IMR-90 (cell line): ENCODE measurements around the gene SMIM44. TPM values are rescaled to one million over a fixed set of nuclear protein-coding genes. Genes with fewer than 3 reads are reported as not detected.

Experiments
- ATAC-seq: fragments of 200-7000 bp; cut with Tn5 transposase; 2 replicates; pipeline ENCODE4 v1.9.1; 2020; ENCODE audit warnings: low read depth, mild to moderate bottlenecking, moderate library complexity
- BruUV-seq: library from RNA; stranded (reverse); fragments of 400-500 nt; replicated peaks from 2 replicates; lab custom pipeline; 2021; lab: Mats Ljungman, UMichigan
- CTCF ChIA-PET: fragments of 300-600 bp; formaldehyde crosslinking; extraction: SDS; loops from one replicate; lab custom pipeline; 2021; ENCODE audit warnings: antibody characterized with exemption; lab: Yijun Ruan, JAX
- POLR2A ChIA-PET: fragments of 300-600 bp; sonication (Branson Sonifier 250); formaldehyde crosslinking; loops from one replicate; lab custom pipeline; 2022; ENCODE audit warnings: antibody characterized with exemption; ENCODE audit not compliant: unreplicated experiment; lab: Charles Lee
- DNase-seq: peaks from one replicate; pipeline ENCODE4 v3.0.0; 2013
- H2AFZ ChIP-seq: replicated peaks from 2 replicates; pipeline ENCODE3; 2013; ENCODE audit warnings: low read length, mild to moderate bottlenecking; ENCODE audit not compliant: poor library complexity
- H2AK5ac ChIP-seq: 2 replicates; pipeline ENCODE4 v1.6.1; 2013; ENCODE audit warnings: low read depth, low read length, inconsistent platforms
- H2AK9ac ChIP-seq: replicated peaks from 2 replicates; pipeline ENCODE3; 2013; ENCODE audit warnings: mild to moderate bottlenecking, low read depth, low read length, moderate library complexity; ENCODE audit not compliant: poor library complexity
- H2BK120ac ChIP-seq: 2 replicates; pipeline ENCODE4 v1.6.1; 2013; ENCODE audit warnings: low read depth, low read length, inconsistent platforms
- H2BK15ac ChIP-seq: 3 replicates; pipeline ENCODE4 v1.6.1; 2013; ENCODE audit warnings: low read depth, low read length, inconsistent platforms
- H2BK20ac ChIP-seq: 2 replicates; pipeline ENCODE4 v1.6.1; 2013; ENCODE audit warnings: low read depth, mild to moderate bottlenecking, inconsistent platforms, low read length, moderate library complexity
- H2BK5ac ChIP-seq: 2 replicates; pipeline ENCODE4 v1.6.1; 2013; ENCODE audit warnings: mild to moderate bottlenecking, low read depth, low read length, inconsistent platforms; ENCODE audit not compliant: poor library complexity, severe bottlenecking
- H3K14ac ChIP-seq: replicated peaks from 2 replicates; pipeline ENCODE4 v1.6.1; 2013; ENCODE audit warnings: low read depth, low read length, inconsistent platforms
- H3K18ac ChIP-seq: 2 replicates; pipeline ENCODE4 v1.6.1; 2013; ENCODE audit warnings: low read depth, low read length, control low read depth
- H3K23ac ChIP-seq: 2 replicates; pipeline ENCODE4 v1.6.1; 2013; ENCODE audit warnings: low read depth, low read length, inconsistent platforms
- H3K27ac ChIP-seq: 2 replicates; pipeline ENCODE4 v1.5.1; 2013; ENCODE audit warnings: mild to moderate bottlenecking, control low read depth, low read length; ENCODE audit not compliant: insufficient read depth
- H3K27me3 ChIP-seq: 2 replicates; pipeline ENCODE4 v1.6.1; 2013; ENCODE audit warnings: low read length; ENCODE audit not compliant: control insufficient read depth, insufficient read depth
- H3K36me3 ChIP-seq: 2 replicates; pipeline ENCODE4 v1.6.1; 2013; ENCODE audit warnings: low read length, mixed read lengths; ENCODE audit not compliant: control insufficient read depth, insufficient read depth
- H3K4ac ChIP-seq: 2 replicates; pipeline ENCODE4 v1.6.1; 2013; ENCODE audit warnings: low read depth, low read length, inconsistent platforms
- H3K4me1 ChIP-seq: 2 replicates; pipeline ENCODE4 v1.6.1; 2013; ENCODE audit warnings: low read length, mixed read lengths; ENCODE audit not compliant: control insufficient read depth, insufficient read depth
- H3K4me2 ChIP-seq: 2 replicates; pipeline ENCODE4 v1.6.1; 2013; ENCODE audit warnings: low read depth, mild to moderate bottlenecking, control low read depth, low read length, moderate library complexity
- H3K4me3 ChIP-seq: 2 replicates; pipeline ENCODE4 v1.5.1; 2013; ENCODE audit warnings: low read depth, mild to moderate bottlenecking, control low read depth, low read length, moderate library complexity; ENCODE audit not compliant: insufficient read depth
- H3K56ac ChIP-seq: 2 replicates; pipeline ENCODE4 v1.6.1; 2013; ENCODE audit warnings: low read length, inconsistent platforms; ENCODE audit not compliant: insufficient read depth; ENCODE audit errors: extremely low read depth
- H3K79me1 ChIP-seq, 2 experiments: 2 replicates each; pipeline ENCODE4 v1.6.1; 2013; ENCODE audit warnings: low read length in 2 of 2, inconsistent platforms in 1 of 2, low read depth in 1 of 2
- H3K9ac ChIP-seq: 2 replicates; pipeline ENCODE4 v1.6.1; 2013; ENCODE audit warnings: low read depth, low read length, control low read depth
- H3K9me1 ChIP-seq: 2 replicates; pipeline ENCODE4 v1.6.1; 2013; ENCODE audit warnings: low read length, inconsistent platforms; ENCODE audit not compliant: insufficient read depth
- H3K9me3 ChIP-seq: 2 replicates; pipeline ENCODE4 v1.6.1; 2013; ENCODE audit warnings: low read length; ENCODE audit not compliant: control insufficient read depth, insufficient read depth
- H4K20me1 ChIP-seq: 2 replicates; pipeline ENCODE4 v1.6.1; 2013; ENCODE audit warnings: low read length, inconsistent platforms; ENCODE audit not compliant: insufficient read depth
- H4K5ac ChIP-seq: 2 replicates; pipeline ENCODE4 v1.6.1; 2013; ENCODE audit warnings: mild to moderate bottlenecking, low read depth, low read length, control low read depth
- H4K8ac ChIP-seq, 2 experiments: 2 replicates each; pipeline ENCODE4 v1.6.1; 2013; ENCODE audit warnings: low read depth in 2 of 2, low read length in 2 of 2, control low read depth in 1 of 2, inconsistent platforms in 1 of 2
- H4K91ac ChIP-seq: 2 replicates; pipeline ENCODE4 v1.6.1; 2013; ENCODE audit warnings: low read depth, low read length, inconsistent platforms; ENCODE audit not compliant: insufficient read depth
- CEBPB ChIP-seq: IDR thresholded peaks from 2 replicates; pipeline ENCODE4 v1.6.1; 2012; ENCODE audit warnings: low read depth, low read length, improper control_type of control experiment
- CHD1 ChIP-seq: IDR thresholded peaks from 2 replicates; pipeline ENCODE4 v1.6.1; 2012; ENCODE audit warnings: low read depth, low read length, improper control_type of control experiment
- FOS ChIP-seq: fragments of 150-350 bp; IDR thresholded peaks from 2 replicates; pipeline ENCODE4 v1.6.1; 2016; ENCODE audit warnings: low read depth, low read length
- MAZ ChIP-seq: IDR thresholded peaks from 2 replicates; pipeline ENCODE4 v1.6.1; 2012; ENCODE audit warnings: low read depth, mild to moderate bottlenecking, low read length, improper control_type of control experiment, moderate library complexity, borderline replicate concordance
- RAD21 ChIP-seq: IDR thresholded peaks from 2 replicates; pipeline ENCODE4 v1.6.1; 2012; ENCODE audit warnings: low read length, improper control_type of control experiment
- RFX5 ChIP-seq: IDR thresholded peaks from 2 replicates; pipeline ENCODE4 v1.8.0; 2012; ENCODE audit warnings: low read depth, mild to moderate bottlenecking, low read length, moderate library complexity
- WGBS, 2 experiments: methylation state at CpG; one replicate each; pipeline versions ENCODE4 v1.1.5 to v1.1.7; 2013; ENCODE audit warnings: missing lambda C conversion rate in 2 of 2; ENCODE audit not compliant: insufficient read length in 1 of 2; ENCODE audit errors: extremely low coverage in 2 of 2; 5-methylcytosine and 5-hydroxymethylcytosine counted together
- dilution Hi-C: fragments of 300-500 bp; cut with HindIII; formaldehyde crosslinking; loops from one replicate; pipeline ENCODE4 v1.14.3; 2018; ENCODE audit warnings: low sequenced_read_pairs; ENCODE audit not compliant: unreplicated experiment
- in situ Hi-C: fragments of 300-500 bp; cut with MboI; formaldehyde crosslinking; loops from 3 replicates; pipeline ENCODE4 v1.14.3; 2019; ENCODE audit warnings: low sequenced_read_pairs, inconsistent platforms, mixed read lengths
- intact Hi-C: fragments of 100-400 bp; cut with micrococcal nuclease; formaldehyde crosslinking; loops from 2 replicates; pipeline ENCODE4 v1.10.0; 2022
- polyA plus RNA-seq, 3 experiments: library from polyadenylated mRNA; depleted of rRNA; stranded (reverse); fragments of >200 nt; gene quantifications; 2 replicates each; pipeline ENCODE4 v1.2.3, GENCODE V29; 2012; ENCODE audit warnings: low replicate concordance in 1 of 3
- total RNA-seq: library from RNA; depleted of rRNA; stranded (reverse); fragments of >200 nt; gene quantifications from 2 replicates; pipeline ENCODE4 v1.2.3, GENCODE V29; 2012
- TF ChIP-seq, protein P1 (sequence below): fragments of 150-350 bp; IDR thresholded peaks from 2 replicates; pipeline ENCODE4 v1.6.1; 2017; ENCODE audit warnings: mild to moderate bottlenecking, antibody characterized with exemption, low read length, low read depth

SMIM44 gene
- total and polyA plus RNA-seq, 2 of the 4 experiments (the other 2 are of a cell fraction), result not detected

DNA sequence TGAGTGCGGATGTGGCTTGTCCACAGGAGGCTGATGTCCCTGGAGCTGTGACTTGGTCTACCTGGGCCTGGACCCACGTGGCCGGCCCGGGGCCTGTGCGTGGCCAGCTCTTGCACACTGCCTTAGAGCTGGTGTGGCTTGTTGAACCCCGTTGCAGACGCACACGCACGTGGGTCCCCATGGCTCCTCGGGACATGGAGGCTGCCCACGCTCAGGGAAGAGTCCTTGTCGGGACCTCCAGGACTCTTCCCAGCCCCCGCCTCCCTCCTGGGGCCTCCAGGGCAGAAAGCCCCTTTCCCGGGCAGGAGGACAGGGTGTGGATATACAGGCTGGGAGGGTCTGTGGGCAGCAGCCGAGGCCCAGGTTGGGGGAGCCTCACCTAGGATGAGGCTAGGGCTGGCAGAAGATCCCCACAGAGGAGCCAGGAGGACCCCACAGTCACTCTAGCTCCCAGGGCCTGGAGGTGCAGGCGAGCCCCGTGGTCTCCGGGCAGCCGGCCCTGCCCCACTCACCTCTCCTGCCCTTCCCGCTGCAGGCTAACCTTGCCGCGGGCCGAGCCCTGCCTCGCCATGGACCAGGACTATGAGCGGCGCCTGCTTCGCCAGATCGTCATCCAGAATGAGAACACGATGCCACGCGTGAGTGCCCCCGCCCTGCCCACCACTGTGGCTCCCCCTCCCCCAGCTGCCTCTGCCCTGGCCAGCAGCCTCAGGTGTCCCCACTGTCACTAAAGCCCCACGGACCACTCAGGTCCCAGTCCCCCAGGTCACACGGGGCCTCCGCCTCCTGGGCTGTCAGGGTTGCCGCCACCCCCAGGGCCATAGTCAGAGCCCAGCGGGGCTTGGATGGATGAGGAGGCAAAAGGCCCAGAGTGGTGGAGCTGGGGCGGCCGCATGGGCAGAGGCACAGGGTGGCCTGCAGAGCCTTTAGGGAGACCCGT is 39.5 kb upstream of the SMIM44 start (continued):
- TF ChIP-seq, protein P1, sequence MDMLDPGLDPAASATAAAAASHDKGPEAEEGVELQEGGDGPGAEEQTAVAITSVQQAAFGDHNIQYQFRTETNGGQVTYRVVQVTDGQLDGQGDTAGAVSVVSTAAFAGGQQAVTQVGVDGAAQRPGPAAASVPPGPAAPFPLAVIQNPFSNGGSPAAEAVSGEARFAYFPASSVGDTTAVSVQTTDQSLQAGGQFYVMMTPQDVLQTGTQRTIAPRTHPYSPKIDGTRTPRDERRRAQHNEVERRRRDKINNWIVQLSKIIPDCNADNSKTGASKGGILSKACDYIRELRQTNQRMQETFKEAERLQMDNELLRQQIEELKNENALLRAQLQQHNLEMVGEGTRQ, result no peak

DNA sequence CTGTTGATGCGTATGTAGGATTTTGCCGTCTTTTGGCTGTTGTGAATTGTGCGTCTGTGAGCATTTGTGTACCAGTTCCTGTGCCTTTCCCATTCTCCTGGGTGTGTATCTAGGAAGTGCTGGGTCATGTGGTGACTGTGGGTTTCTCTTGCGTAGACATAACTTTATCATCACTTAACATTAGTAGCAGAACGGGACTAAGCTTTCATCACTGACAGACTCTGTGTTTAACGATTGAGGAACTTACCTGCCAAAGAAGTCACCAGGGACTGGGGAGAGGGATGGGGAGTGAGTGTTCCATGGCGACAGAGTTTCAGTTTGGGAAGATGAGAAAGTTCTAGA is 37.8 kb upstream of the SMIM44 start:
- Histone ChIP-seq H3K4ac (no peak overlapping the region), H3K9ac (no peak overlapping the region), H2BK120ac (no peak overlapping the region), H3K4me3 (no peak overlapping the region), H2AFZ (no peak overlapping the region), H3K9me1 (peaks cover 20% of the 10 kb centered on the region), H3K14ac (no peak overlapping the region), H2AK5ac (no peak overlapping the region), H3K27me3 (no peaks in the 10 kb centered on the region), H3K27ac (no peak overlapping the region), H3K56ac (no peak overlapping the region), H2BK20ac (no peak overlapping the region), H3K4me2 (no peak overlapping the region), H3K36me3 (peaks cover 36% of the 10 kb centered on the region), H4K8ac (no peak overlapping the region), H2AK9ac (no peak overlapping the region), H3K9me3 (no peaks in the 10 kb centered on the region), H4K20me1 (peaks cover 90% of the 10 kb centered on the region), H3K4me1 (peaks cover 3% of the 10 kb centered on the region), H2BK15ac (no peak overlapping the region), H2BK5ac (no peak overlapping the region), H4K5ac (no peak overlapping the region), H4K91ac (no peak overlapping the region), H3K23ac (no peak overlapping the region), H3K79me1 (peaks cover 19 to 84% of the 10 kb centered on the region in 2 experiments), H3K18ac (no peak overlapping the region)
- ChIA-PET CTCF (no interaction called here), POLR2A (no interaction called here)
- no peak for DNase-seq
- intact Hi-C loops (no loop called here), in situ Hi-C loops (no loop called here), dilution Hi-C loops (no loop called here)
- BruUV-seq, result no TSS peak
- TF ChIP-seq RAD21 (no peak), CEBPB (no peak), MAZ (no peak), CHD1 (no peak), FOS (no peak), RFX5 (no peak)
- ATAC-seq, result no peak
- no CpG with 5 or more reads among the region's 7 CpGs for WGBS, 2 experiments
